ENCODE results near the gene ZFP92. TPM values are rescaled to one million over a fixed set of nuclear protein-coding genes. Genes with fewer than 3 reads are reported as not detected.

Gene ZFP92
- total RNA-seq, 3 donors from 2014 or later, result 0.29 to 1.6 (median 1.3) TPM

- intact Hi-C loops (cut with DNase I; ENCODE audit: low total_unique reads), result no loop called here
- no peak for DNase-seq (ENCODE audit: low spot score in 2 of 2)
- H3K4me1 ChIP-seq, result no peaks in the 10 kb centered on the region
- TF ChIP-seq POLR2A (IDR thresholded peaks at IDR 0.05) (no peak), POLR2AphosphoS5 (IDR thresholded peaks at IDR 0.05) (no peak)
- TF ChIP-seq, protein P1, sequence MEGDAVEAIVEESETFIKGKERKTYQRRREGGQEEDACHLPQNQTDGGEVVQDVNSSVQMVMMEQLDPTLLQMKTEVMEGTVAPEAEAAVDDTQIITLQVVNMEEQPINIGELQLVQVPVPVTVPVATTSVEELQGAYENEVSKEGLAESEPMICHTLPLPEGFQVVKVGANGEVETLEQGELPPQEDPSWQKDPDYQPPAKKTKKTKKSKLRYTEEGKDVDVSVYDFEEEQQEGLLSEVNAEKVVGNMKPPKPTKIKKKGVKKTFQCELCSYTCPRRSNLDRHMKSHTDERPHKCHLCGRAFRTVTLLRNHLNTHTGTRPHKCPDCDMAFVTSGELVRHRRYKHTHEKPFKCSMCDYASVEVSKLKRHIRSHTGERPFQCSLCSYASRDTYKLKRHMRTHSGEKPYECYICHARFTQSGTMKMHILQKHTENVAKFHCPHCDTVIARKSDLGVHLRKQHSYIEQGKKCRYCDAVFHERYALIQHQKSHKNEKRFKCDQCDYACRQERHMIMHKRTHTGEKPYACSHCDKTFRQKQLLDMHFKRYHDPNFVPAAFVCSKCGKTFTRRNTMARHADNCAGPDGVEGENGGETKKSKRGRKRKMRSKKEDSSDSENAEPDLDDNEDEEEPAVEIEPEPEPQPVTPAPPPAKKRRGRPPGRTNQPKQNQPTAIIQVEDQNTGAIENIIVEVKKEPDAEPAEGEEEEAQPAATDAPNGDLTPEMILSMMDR (IDR thresholded peaks at IDR 0.05), result no peak
- H3K4me3 ChIP-seq, result no peak overlapping the region
- H3K27ac ChIP-seq, result no peak overlapping the region
- H3K9me3 ChIP-seq, result peaks cover 0 to under 1% of the 10 kb centered on the region in 2 donors
- H3K27me3 ChIP-seq, result peaks cover 0 to 36% of the 10 kb centered on the region in 2 donors
- H3K36me3 ChIP-seq, result no peaks in the 10 kb centered on the region
Observed at GRCh38 chrX:153370293-153371055, 40.8 kb upstream of the ZFP92 start.

DNA sequence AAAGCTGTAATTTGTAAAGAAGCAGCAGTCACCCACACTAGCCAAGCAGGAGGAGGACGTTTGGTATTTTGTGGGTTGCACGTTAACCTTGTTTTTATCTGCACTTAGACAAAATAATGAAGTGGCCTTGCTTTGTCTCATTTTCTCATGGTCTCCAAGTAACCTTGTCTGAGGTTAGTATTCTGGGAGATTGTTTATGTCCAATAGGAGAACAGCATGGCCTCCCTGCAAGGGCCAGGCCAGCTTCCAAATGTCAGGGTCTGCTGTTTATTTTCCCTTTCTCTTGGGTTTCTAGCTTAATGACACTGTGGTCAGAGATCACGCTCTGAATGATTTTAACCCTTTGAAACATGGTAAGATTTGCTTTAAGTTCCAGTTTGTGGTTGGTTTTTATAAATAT is 40.0 kb upstream of the ZFP92 start:
- no peak for DNase-seq (ENCODE audit: low spot score in 2 of 2)
- no peak overlapping the region for H3K27ac ChIP-seq
- H3K9me3 ChIP-seq, result peaks cover 3 to 4% of the 10 kb centered on the region in 2 donors
- no peaks in the 10 kb centered on the region for H3K4me1 ChIP-seq
- no peaks in the 10 kb centered on the region for H3K36me3 ChIP-seq
- peaks cover 0 to 40% of the 10 kb centered on the region in 2 donors for H3K27me3 ChIP-seq
- TF ChIP-seq POLR2A (IDR thresholded peaks at IDR 0.05), result no peak
- TF ChIP-seq, protein P1 (IDR thresholded peaks at IDR 0.05), result no peak
- TF ChIP-seq POLR2AphosphoS5 (IDR thresholded peaks at IDR 0.05), result no peak
- intact Hi-C loops (cut with DNase I; ENCODE audit: low total_unique reads), result no loop called here
- H3K4me3 ChIP-seq, result no peak overlapping the region

GRCh38 chrX:153372949-153373348 is 38.3 kb upstream of the ZFP92 start:
- TF ChIP-seq, protein P1 (IDR thresholded peaks at IDR 0.05), result no peak
- TF ChIP-seq POLR2A (IDR thresholded peaks at IDR 0.05), result no peak
- no peak for TF ChIP-seq POLR2AphosphoS5 (IDR thresholded peaks at IDR 0.05)
- peaks cover 0 to 40% of the 10 kb centered on the region in 2 donors for H3K27me3 ChIP-seq
- H3K4me1 ChIP-seq, result no peaks in the 10 kb centered on the region
- peaks cover 8 to 16% of the 10 kb centered on the region in 2 donors for H3K9me3 ChIP-seq
- H3K4me3 ChIP-seq, result no peak overlapping the region
- H3K27ac ChIP-seq, result no peak overlapping the region
- no peaks in the 10 kb centered on the region for H3K36me3 ChIP-seq
- intact Hi-C loops (cut with DNase I; ENCODE audit: low total_unique reads), result no loop called here
- DNase-seq (ENCODE audit: low spot score in 2 of 2), result no peak

- no peak for DNase-seq (ENCODE audit: low spot score in 2 of 2)
- no peak for TF ChIP-seq POLR2AphosphoS5 (IDR thresholded peaks at IDR 0.05)
- TF ChIP-seq, protein P1 (IDR thresholded peaks at IDR 0.05), result no peak
- TF ChIP-seq POLR2A (IDR thresholded peaks at IDR 0.05), result no peak
- H3K4me3 ChIP-seq, result no peak overlapping the region
- H3K36me3 ChIP-seq, result no peaks in the 10 kb centered on the region
- no peaks in the 10 kb centered on the region for H3K4me1 ChIP-seq
- intact Hi-C loops (cut with DNase I; ENCODE audit: low total_unique reads), result no loop called here
- peaks cover 12 to 16% of the 10 kb centered on the region in 2 donors for H3K9me3 ChIP-seq
- H3K27me3 ChIP-seq, result peaks cover 0 to 42% of the 10 kb centered on the region in 2 donors
- H3K27ac ChIP-seq, result no peak overlapping the region
Observed at GRCh38 chrX:153374426-153374825, 36.8 kb upstream of the ZFP92 start.

- TF ChIP-seq, protein P1 (IDR thresholded peaks at IDR 0.05), result no peak
- TF ChIP-seq POLR2AphosphoS5 (IDR thresholded peaks at IDR 0.05) (no peak), POLR2A (IDR thresholded peaks at IDR 0.05) (no peak)
- intact Hi-C loops (cut with DNase I; ENCODE audit: low total_unique reads), result no loop called here
- Histone ChIP-seq H3K4me3 (no peak overlapping the region), H3K9me3 (peaks cover 12 to 16% of the 10 kb centered on the region in 2 donors), H3K36me3 (no peaks in the 10 kb centered on the region), H3K4me1 (no peaks in the 10 kb centered on the region), H3K27me3 (peaks cover 0 to 38% of the 10 kb centered on the region in 2 donors), H3K27ac (no peak overlapping the region)
- no peak for DNase-seq (ENCODE audit: low spot score in 2 of 2)
Observed at GRCh38 chrX:153375571-153375970, 35.7 kb upstream of the ZFP92 start.
